NCI-H446 (cell line): ENCODE measurements around the gene HSBP1.

Experiments used
- DNase-seq, 2 experiments: peaks; one replicate each; lab custom pipeline; 2025; lab: John Stamatoyannopoulos, UW

The HSBP1 gene

GRCh38 chr16:83839561-83839960 is 31.8 kb downstream of the HSBP1 start:
- no peak for DNase-seq

DNA sequence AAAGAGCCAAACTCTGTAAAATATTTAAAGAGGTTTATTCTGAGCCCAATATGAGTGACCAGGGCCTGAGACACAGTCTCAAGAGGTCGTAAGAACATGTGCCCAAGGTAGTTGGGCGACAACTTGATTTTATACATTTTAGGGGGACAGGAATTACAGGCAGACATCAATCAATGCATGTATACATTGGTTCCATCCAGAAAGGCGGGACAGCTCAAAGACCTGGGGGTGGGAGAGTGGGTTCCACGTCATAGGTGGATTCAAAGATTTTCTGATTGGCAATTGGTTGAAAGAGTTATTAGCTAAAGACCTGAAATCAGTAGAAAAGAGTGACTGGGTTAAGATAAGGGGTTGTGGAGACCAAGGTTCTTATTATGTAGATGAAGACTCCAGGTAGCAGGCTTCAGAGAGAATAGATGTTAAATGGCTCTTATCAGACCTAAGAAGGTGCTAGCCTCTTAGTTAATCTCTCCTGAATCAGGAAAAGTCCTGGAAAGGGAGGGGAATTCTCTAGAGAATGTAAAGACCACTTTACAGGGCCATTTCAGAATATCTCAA is 32.4 kb downstream of the HSBP1 start:
- DNase-seq, result no peak

DNA sequence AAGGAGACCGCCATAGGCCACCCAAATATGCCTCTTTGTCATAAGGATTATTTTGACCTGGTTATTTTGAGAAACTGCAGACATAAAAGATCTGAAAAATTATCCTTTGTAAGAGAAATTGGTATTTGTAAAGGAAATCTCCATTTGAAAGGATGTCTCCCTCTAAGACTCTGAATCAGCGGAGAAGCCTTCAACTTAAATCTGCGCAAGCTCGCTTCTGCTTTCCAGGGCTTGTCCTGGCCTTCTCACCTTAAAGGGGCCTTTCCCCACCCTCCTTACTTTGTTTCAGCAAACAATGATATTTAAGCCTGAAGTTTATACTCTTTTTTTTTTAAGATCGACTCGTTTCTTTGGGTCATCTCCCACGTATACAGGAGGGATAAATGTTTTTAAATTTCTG is 34.5 kb downstream of the HSBP1 start:
- DNase-seq, result no peak

DNA sequence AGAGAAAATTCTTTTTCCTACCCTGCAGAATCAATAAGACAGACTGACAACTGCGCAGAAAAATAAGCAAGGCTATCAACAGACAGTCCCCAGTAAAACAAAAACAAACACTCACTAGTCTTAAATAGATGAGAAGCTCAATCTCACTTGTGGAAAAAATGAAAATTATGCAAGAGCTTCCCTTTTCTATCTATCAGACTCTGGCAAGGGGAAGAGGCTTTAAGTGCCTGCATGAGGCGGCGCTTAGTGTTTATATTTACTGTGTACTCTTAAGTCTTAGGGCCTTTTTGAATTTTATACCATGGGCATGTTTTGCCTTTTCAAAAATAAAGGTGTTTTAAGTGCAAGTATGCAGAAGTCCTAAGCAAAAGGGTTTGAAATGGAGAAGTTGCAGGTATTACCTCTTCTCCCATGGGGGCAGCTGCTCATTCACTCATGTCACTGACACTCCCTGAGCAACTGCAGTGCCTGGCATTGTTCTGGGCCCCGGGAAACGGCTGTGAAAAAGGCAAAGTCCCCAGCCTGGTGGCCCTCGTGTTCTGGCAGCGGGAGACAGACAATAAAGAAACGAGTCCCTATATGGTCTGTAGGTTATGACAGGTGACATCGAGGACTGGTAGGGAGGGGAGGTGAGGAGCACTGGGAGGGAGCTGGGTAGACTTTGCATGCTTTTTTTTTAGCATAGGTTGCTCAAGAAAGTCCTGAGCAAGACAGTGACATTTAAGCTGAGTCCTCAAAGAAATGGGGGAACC is 35.2 kb downstream of the HSBP1 start:
- no peak for DNase-seq

- no peak for DNase-seq
Observed at GRCh38 chr16:83843657-83844056, 35.9 kb downstream of the HSBP1 start.

- DNase-seq, result no peak
Observed at GRCh38 chr16:83845263-83845662, 37.5 kb downstream of the HSBP1 start.

- no peak for DNase-seq
Observed at GRCh38 chr16:83847371-83848225, 39.8 kb downstream of the HSBP1 start.

DNA sequence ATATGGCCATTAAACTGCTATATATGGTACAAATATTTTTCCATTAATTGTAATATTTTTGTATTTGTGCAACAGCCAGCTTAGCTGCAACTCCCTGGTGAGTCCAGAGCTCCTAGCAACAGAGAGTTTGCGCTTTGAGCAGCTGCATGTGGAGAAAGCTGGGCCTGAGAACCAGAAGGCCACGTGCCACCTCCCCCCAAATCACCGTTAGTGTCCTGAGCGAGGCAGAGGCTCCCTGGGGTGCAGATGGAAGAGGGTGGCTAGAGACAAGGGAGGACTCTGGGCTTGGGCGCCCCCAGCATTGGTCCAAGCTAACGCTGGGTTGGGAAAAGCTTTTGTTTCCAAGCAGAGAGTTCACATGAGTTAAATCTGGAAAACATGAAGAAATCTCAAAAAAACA is 41.6 kb downstream of the HSBP1 start:
- no peak for DNase-seq

DNA sequence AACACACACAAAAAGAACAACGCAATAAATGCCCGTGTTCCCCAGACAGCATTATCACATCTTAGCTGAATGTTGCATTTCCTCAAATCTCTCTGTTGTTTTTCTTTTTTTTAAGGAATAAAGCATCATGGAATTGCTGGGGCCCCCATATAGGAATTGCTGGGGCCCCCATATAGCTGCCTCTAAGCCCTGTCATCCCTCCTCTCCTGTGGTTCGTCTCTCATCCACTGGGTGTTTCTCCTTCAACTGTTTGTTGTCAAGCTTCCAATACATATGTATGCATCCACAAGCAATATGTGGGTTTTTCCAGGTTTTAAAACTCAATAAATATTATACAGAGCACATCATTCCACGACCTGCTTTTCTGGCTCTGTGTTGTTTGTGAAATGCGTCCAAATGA is 43.2 kb downstream of the HSBP1 start:
- DNase-seq, result no peak

DNA sequence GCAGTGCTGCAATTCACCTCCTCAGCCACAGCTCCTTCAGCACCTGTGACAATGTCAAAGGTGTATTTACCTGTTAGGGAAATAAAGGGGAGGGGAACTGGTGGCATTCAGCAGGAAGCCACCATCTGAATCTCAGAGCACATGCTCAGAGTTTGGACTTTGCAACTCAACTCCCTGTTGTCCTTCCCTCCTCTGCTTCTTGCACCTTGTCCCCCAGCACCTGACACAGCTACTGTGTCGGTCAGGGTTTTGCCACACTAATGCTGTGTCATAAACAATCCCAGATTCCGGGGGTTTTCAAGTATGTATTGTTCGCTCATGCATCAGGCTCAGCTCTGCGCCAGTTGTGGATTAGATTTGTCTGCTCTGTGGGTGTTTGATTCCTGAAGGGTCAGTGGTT is 43.7 kb downstream of the HSBP1 start:
- no peak for DNase-seq

DNA sequence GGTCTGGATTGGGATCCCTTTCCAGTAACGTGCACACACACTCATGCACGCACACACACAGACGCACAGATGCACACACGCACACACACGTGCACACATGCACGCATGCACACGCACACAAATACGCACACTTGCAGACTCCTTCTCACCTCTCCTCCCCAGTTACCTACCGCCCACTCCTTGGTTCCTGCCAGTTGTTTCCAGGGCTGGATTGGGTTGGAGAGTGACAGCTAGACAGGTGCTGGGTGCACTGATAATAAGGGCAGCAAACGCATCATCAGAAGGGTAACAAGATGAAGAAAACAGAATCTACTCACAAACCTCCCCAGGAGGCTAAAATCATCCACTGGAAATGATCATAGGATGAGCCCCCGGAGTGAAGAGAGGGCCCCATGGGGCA is 45.0 kb downstream of the HSBP1 start:
- DNase-seq, result no peak

GRCh38 chr16:83853834-83854233 is 46.1 kb downstream of the HSBP1 start:
- DNase-seq, result no peak

DNA sequence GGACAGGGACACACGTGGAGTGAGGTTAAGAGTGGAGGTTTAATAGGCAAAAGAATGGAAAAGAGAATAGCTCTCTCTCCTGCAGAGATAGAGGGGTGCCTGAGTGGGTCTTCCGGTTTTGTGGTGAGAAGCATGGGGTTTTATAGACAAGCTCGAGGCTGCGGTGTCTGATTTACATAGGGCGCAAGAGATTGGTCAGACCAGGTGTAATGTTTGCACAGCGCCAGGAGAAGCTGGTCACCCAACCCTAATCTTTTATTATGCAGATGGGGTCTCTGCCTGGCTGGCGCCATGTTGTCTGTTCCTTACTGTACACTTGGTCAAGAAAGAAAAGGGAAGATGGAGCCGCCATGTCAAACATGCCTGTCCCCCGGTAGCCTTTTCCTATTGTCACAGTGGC is 46.6 kb downstream of the HSBP1 start:
- DNase-seq, result no peak

GRCh38 chr16:83856792-83857191 is 49.0 kb downstream of the HSBP1 start:
- DNase-seq, result no peak

- DNase-seq, result no peak
Observed at GRCh38 chr16:83859265-83859664, 51.5 kb downstream of the HSBP1 start.

GRCh38 chr16:83862661-83863060 is 54.9 kb downstream of the HSBP1 start:
- DNase-seq, result no peak

- DNase-seq, result no peak
Observed at GRCh38 chr16:83863682-83864081, 55.9 kb downstream of the HSBP1 start.
